ENCODE measurements around the gene NBAS. TPM values are rescaled to one million over a fixed set of nuclear protein-coding genes. Genes with fewer than 3 reads are reported as not detected.

Gene NBAS
- total RNA-seq = 97.2 and 100 TPM in 2 replicates

DNA sequence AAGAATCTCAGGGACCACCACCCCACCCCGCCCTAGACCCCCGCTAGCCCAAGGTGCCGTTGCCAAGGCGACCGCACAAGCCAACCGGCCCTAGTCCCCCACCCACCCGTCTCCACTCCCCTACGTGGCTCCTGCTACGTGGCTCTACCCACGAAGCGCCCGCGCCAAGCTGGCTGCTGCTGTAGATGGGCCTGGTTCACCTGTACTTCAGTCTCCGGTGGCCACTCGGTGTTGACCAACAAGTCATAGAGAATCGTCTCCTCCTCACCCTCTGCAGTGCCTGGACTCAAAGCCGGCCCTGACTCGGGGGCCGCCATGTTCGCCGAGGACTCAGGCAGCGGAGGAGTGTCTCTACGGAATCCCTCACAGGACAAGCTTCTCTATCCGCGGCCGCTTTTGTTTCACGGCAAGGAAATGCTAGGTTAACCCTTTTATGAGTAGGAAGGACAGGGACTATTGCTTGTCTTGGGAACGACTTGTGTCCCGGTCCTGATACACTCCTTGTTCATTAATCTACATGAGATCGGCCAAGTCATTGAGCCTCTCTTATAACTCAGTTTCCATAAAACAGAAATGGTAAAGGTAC is at the start of gene NBAS:
TSS of gene NBAS (minus strand) at position 347 of the 586 bp plus-strand sequence. CDS start at position 317, 30 bp downstream.

DNA sequence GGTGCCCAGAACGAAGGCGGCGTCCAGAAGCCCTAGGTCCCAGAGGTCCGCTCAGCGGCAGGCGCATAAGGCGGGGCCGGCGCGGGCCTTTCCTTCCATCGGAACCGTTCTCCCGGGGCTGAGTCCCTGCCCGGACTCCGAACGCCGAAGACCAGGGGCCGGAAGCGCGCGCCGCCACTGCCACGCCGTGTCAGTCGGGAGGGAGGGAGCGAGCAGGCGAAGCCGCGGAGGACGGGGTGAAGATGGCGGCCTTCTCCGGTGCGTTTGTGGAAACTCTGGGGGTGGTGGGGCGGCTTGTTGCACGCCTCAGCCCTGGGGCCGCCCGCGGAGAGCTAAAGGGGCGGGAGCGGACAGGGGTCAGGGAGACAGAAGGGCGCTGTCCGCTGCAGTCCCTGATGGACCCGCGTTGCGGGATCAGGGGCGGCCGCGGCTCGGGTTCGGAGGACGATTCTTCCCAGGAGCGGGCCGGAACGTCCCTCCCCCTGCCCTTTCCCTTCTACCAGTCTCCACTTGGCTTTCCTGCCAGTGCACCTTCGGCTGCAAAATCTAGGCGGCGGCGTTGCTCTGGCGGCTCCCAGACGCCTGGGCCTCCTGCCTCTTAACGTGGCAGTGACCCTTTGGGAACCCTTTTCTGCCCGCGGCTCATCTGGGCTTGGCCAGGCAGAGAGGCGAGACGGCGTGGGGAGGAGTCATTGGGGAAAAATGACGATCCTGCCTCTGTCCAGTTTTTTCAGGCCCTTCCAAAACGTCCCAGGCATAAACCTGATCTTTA is 30.7 kb upstream of the NBAS start, which contains the start of gene DDX1:
TSS of gene DDX1 (plus strand) at position 177 of the 772 bp plus-strand sequence. CDS start at position 243, 66 bp downstream.

Other genes starting within 250 kb of the NBAS start
- 88.6 and 90.9 TPM in 2 replicates for gene DDX1, start 30.5 kb upstream of the NBAS start, total RNA-seq